ENCODE results near the gene CYB561A3. TPM values are rescaled to one million over a fixed set of nuclear protein-coding genes. Genes with fewer than 3 reads are reported as not detected.

CYB561A3 gene
- total and polyA plus RNA-seq, 2 donors (not counting 1 experiment from before 2014, with no cell fraction given), result 248 to 756 TPM

DNA sequence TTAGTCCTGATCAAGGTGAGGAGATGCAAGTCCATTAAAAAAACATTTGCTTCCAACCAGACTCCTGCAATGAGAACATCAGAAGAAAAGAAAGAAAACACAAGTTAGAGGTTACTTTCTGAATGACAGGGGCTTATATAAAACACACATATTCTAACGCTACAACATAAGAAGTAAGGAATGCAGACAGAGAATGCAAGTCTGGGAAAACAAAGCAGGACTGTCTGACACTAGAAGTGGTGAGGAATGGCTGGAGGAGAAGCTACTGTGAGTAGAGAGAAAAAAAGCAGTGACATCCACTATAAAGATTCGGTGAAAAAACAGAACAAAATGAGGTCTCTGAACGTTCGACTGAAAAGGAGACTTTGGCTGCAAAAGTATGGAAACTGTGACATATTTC, 43.0 kb upstream of the CYB561A3 start:
- DNase-seq, result no peak
- H3K27ac ChIP-seq (ENCODE audit: low read length in 2 of 2), result no peak overlapping the region
- Mint-ChIP-seq H3K9me3 (ENCODE audit: insufficient read depth) (no peaks in the 10 kb centered on the region), H3K27me3 (no peaks in the 10 kb centered on the region), H3K4me3 (no peak overlapping the region), H3K4me1 (no peaks in the 10 kb centered on the region), H3K27ac (no peak overlapping the region)
- no peak overlapping the region for H3K9ac ChIP-seq (ENCODE audit: low read length)
- peaks cover under 1% of the 10 kb centered on the region for H3K79me2 ChIP-seq (ENCODE audit: control insufficient read depth, insufficient read depth, low read length)
- ChIA-PET CTCF (interaction anchor here (1.0 kb wide), 1 partner anchor 31 kb away, joined by 3 read pairs; no protein-coding TSS in a partner anchor), POLR2A (no interaction called here)
- H3K4me1 ChIP-seq (ENCODE audit: control insufficient read depth in 2 of 2, insufficient read depth in 2 of 2, low read length in 2 of 2), result no peaks in the 10 kb centered on the region
- H3K4me2 ChIP-seq (replicated peaks; ENCODE audit: low read depth, low read length, poor library complexity, severe bottlenecking), result no peak overlapping the region
- TF ChIP-seq, protein P1, sequence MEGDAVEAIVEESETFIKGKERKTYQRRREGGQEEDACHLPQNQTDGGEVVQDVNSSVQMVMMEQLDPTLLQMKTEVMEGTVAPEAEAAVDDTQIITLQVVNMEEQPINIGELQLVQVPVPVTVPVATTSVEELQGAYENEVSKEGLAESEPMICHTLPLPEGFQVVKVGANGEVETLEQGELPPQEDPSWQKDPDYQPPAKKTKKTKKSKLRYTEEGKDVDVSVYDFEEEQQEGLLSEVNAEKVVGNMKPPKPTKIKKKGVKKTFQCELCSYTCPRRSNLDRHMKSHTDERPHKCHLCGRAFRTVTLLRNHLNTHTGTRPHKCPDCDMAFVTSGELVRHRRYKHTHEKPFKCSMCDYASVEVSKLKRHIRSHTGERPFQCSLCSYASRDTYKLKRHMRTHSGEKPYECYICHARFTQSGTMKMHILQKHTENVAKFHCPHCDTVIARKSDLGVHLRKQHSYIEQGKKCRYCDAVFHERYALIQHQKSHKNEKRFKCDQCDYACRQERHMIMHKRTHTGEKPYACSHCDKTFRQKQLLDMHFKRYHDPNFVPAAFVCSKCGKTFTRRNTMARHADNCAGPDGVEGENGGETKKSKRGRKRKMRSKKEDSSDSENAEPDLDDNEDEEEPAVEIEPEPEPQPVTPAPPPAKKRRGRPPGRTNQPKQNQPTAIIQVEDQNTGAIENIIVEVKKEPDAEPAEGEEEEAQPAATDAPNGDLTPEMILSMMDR (IDR thresholded peaks at IDR 0.05), result no peak
- no peak for TF ChIP-seq EZH2 (IDR thresholded peaks at IDR 0.05; ENCODE audit: borderline replicate concordance, insufficient read depth, low read depth, low read length, poor library complexity, severe bottlenecking)
- no peak for ATAC-seq (ENCODE audit: low read depth)
- peaks cover 4 to 69% of the 10 kb centered on the region in 2 experiments for H3K36me3 ChIP-seq (replicated peaks in 1 of 2; ENCODE audit: control extremely low read depth in 1 of 2, control insufficient read depth in 1 of 2, extremely low read depth in 1 of 2, insufficient read depth in 2 of 2, low read length in 1 of 2)
- no peaks in the 10 kb centered on the region for H3K9me3 ChIP-seq (ENCODE audit: control extremely low read depth in 1 of 3, control insufficient read depth in 2 of 3, insufficient read depth in 1 of 3, low read length in 2 of 3)
- no peak overlapping the region for H3K4me3 ChIP-seq (ENCODE audit: control extremely low read depth in 1 of 5, extremely low read depth in 1 of 5, insufficient read depth in 1 of 5, low read depth in 2 of 5, low read length in 4 of 5)
- WGBS (ENCODE audit: insufficient coverage), result 78% methylated on average over 3 of the region's 4 CpGs
- H2AFZ ChIP-seq (ENCODE audit: insufficient read depth, low read depth, low read length, poor library complexity, severe bottlenecking), result no peak overlapping the region
- peaks cover 8% of the 10 kb centered on the region for H4K20me1 ChIP-seq (ENCODE audit: control insufficient read depth, insufficient read depth, low read length, poor library complexity, severe bottlenecking)
- H3K27me3 ChIP-seq (replicated peaks in 1 of 4; ENCODE audit: control extremely low read depth in 1 of 4, control insufficient read depth in 3 of 4, insufficient read depth in 4 of 4, low read length in 3 of 4), result no peaks in the 10 kb centered on the region
- intact Hi-C loops (cut with micrococcal nuclease), result no loop called here

GRCh38 chr11:61404103-61404502, 42.4 kb upstream of the CYB561A3 start:
- H3K4me1 Mint-ChIP-seq, result no peaks in the 10 kb centered on the region
- H3K27ac Mint-ChIP-seq, result no peak overlapping the region
- DNase-seq, result no peak
- no peak overlapping the region for H3K4me3 Mint-ChIP-seq
- peaks cover 8% of the 10 kb centered on the region for H4K20me1 ChIP-seq (ENCODE audit: control insufficient read depth, insufficient read depth, low read length, poor library complexity, severe bottlenecking)
- ATAC-seq (ENCODE audit: low read depth), result no peak
- TF ChIP-seq, protein P1 (IDR thresholded peaks at IDR 0.05), result no peak
- no peak for TF ChIP-seq EZH2 (IDR thresholded peaks at IDR 0.05; ENCODE audit: borderline replicate concordance, insufficient read depth, low read depth, low read length, poor library complexity, severe bottlenecking)
- ChIA-PET CTCF (interaction anchor here (1.0 kb wide), 1 partner anchor 31 kb away, joined by 3 read pairs; no protein-coding TSS in a partner anchor), POLR2A (no interaction called here)
- intact Hi-C loops (cut with micrococcal nuclease), result no loop called here
- no peak overlapping the region for H3K9ac ChIP-seq (ENCODE audit: low read length)
- no peak overlapping the region for H3K4me3 ChIP-seq (ENCODE audit: control extremely low read depth in 1 of 5, extremely low read depth in 1 of 5, insufficient read depth in 1 of 5, low read depth in 2 of 5, low read length in 4 of 5)
- no peak overlapping the region for H3K4me2 ChIP-seq (replicated peaks; ENCODE audit: low read depth, low read length, poor library complexity, severe bottlenecking)
- no peaks in the 10 kb centered on the region for H3K9me3 Mint-ChIP-seq (ENCODE audit: insufficient read depth)
- H3K9me3 ChIP-seq (ENCODE audit: control extremely low read depth in 1 of 3, control insufficient read depth in 2 of 3, insufficient read depth in 1 of 3, low read length in 2 of 3), result no peaks in the 10 kb centered on the region
- 92% methylated on average over 4 of the region's 5 CpGs for WGBS (ENCODE audit: insufficient coverage)
- no peaks in the 10 kb centered on the region for H3K4me1 ChIP-seq (ENCODE audit: control insufficient read depth in 2 of 2, insufficient read depth in 2 of 2, low read length in 2 of 2)
- no peak overlapping the region for H2AFZ ChIP-seq (ENCODE audit: insufficient read depth, low read depth, low read length, poor library complexity, severe bottlenecking)
- no peak overlapping the region for H3K27ac ChIP-seq (ENCODE audit: low read length in 2 of 2)
- H3K27me3 ChIP-seq (replicated peaks in 1 of 4; ENCODE audit: control extremely low read depth in 1 of 4, control insufficient read depth in 3 of 4, insufficient read depth in 4 of 4, low read length in 3 of 4), result no peaks in the 10 kb centered on the region
- H3K27me3 Mint-ChIP-seq, result no peaks in the 10 kb centered on the region
- no peaks in the 10 kb centered on the region for H3K79me2 ChIP-seq (ENCODE audit: control insufficient read depth, insufficient read depth, low read length)
- H3K36me3 ChIP-seq (replicated peaks in 1 of 2; ENCODE audit: control extremely low read depth in 1 of 2, control insufficient read depth in 1 of 2, extremely low read depth in 1 of 2, insufficient read depth in 2 of 2, low read length in 1 of 2), result peaks cover 4 to 67% of the 10 kb centered on the region in 2 experiments

Data from B cell (primary cell).